ENCODE data around the gene TIMM22.

Gene TIMM22

GRCh38 chr17:1002771-1003555, 6.0 kb downstream of the TIMM22 start:
- DNase-seq, result no peak

GRCh38 chr17:1003633-1003971, 6.7 kb downstream of the TIMM22 start:
- DNase-seq, result no peak

- no peak for DNase-seq
Observed at GRCh38 chr17:1003972-1004768, 7.2 kb downstream of the TIMM22 start.

GRCh38 chr17:1004769-1005295, 7.9 kb downstream of the TIMM22 start:
- DNase-seq, result no peak

- DNase-seq, result no peak
Observed at GRCh38 chr17:1005361-1005946, 8.5 kb downstream of the TIMM22 start.

- DNase-seq, result no peak
Observed at GRCh38 chr17:1006054-1006453, 9.1 kb downstream of the TIMM22 start.

GRCh38 chr17:1007310-1008007, 10.5 kb downstream of the TIMM22 start:
- no peak for DNase-seq

GRCh38 chr17:1008008-1008761, 11.3 kb downstream of the TIMM22 start:
- DNase-seq, result no peak

- DNase-seq, result no peak
Observed at GRCh38 chr17:1009229-1010085, 12.5 kb downstream of the TIMM22 start.

GRCh38 chr17:1010086-1010450, 13.1 kb downstream of the TIMM22 start:
- DNase-seq, result no peak

- DNase-seq, result no peak
Observed at GRCh38 chr17:1010586-1010985, 13.7 kb downstream of the TIMM22 start.

- no peak for DNase-seq
Observed at GRCh38 chr17:1011138-1011537, 14.2 kb downstream of the TIMM22 start.

GRCh38 chr17:1011760-1012735, 15.1 kb downstream of the TIMM22 start:
- no peak for DNase-seq

GRCh38 chr17:1012823-1013728, 16.1 kb downstream of the TIMM22 start:
- DNase-seq, result no peak

- no peak for DNase-seq
Observed at GRCh38 chr17:1013729-1014090, 16.8 kb downstream of the TIMM22 start.

- DNase-seq, result no peak
Observed at GRCh38 chr17:1018547-1018946, 21.6 kb downstream of the TIMM22 start.

- DNase-seq, result no peak
Observed at GRCh38 chr17:1019451-1019850, 22.5 kb downstream of the TIMM22 start.

GRCh38 chr17:1021147-1021546, 24.2 kb downstream of the TIMM22 start:
- no peak for DNase-seq
